ENCODE measurements around the gene OR56A3. TPM values are rescaled to one million over a fixed set of nuclear protein-coding genes. Genes with fewer than 3 reads are reported as not detected.

OR56A3 gene, protein sequence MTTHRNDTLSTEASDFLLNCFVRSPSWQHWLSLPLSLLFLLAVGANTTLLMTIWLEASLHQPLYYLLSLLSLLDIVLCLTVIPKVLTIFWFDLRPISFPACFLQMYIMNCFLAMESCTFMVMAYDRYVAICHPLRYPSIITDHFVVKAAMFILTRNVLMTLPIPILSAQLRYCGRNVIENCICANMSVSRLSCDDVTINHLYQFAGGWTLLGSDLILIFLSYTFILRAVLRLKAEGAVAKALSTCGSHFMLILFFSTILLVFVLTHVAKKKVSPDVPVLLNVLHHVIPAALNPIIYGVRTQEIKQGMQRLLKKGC
- total RNA-seq: not detected

DNA sequence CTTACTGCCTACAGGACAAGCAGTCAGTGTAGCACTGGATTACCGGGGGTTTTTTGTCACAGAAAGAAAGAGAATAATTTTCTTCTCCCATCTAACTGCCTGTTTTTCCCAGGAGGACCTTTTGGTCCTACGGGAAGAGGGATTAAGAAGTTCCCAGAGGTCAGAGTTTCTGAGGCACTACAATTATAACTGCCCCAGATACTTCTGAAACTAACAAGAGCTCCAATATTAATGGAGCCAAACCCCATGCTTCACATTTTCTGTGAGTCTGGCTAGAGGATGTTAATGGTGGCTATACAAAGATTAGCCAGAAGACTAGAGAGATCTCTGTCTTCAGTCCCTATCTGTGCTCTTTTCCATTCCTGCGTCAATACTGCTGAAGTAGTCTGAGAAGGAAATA is at the start of gene OR56A3:
Gene OR56A3, plus strand, starts transcription at position 301 of the 400 bp plus-strand sequence. CDS start 5,096 bp downstream, outside the sequence.
- Mint-ChIP-seq H3K27me3 (ENCODE audit: low read depth) (peaks cover 20% of the 10 kb centered on the region), H3K27ac (no peak within 1 kb of the TSS), H3K4me3 (no peak within 1 kb of the TSS), H3K36me3 (ENCODE audit: insufficient read depth in 2 of 2) (no peaks in the 10 kb centered on the region), H3K9me3 (no peaks in the 10 kb centered on the region), H3K4me1 (ENCODE audit: low read depth) (no peaks in the 10 kb centered on the region)
- DNase-seq (no peak), ATAC-seq (replicated peaks in 1 of 2) (no peak)

DNA sequence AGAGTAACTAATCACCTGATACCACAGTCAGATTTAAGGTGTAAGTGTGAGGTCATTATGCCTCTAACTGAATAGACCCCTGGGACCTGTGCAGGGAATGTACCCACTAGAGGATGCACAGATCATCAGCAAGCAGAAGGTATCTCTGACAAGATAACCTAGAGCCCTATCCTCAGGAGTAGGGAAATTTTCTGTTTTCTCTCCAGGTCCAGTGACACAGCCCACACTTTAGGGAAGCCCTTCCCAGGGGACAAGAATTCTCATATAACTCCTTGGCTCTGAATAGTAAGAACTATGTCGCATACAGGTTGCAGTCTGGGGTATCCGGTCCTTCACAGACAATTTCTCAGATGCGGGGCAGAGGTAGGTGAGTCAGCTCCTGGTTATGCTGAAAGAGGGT is 49.1 kb upstream of the OR56A3 start, which contains the start of gene OR52E5:
Gene OR52E5, plus strand, starts transcription at position 301 of the 400 bp plus-strand sequence. CDS start 7,569 bp downstream, outside the sequence.
- H3K27ac Mint-ChIP-seq: no peak within 1 kb of the TSS
- DNase-seq: no peak
- H3K36me3 Mint-ChIP-seq (ENCODE audit: insufficient read depth in 2 of 2): no peaks in the 10 kb centered on the region
- no peak within 1 kb of the TSS for H3K4me3 Mint-ChIP-seq
- peaks cover 2% of the 10 kb centered on the region for H3K27me3 Mint-ChIP-seq (ENCODE audit: low read depth)
- no peaks in the 10 kb centered on the region for H3K9me3 Mint-ChIP-seq
- no peaks in the 10 kb centered on the region for H3K4me1 Mint-ChIP-seq (ENCODE audit: low read depth)
- ATAC-seq (replicated peaks in 1 of 2): no peak

DNA sequence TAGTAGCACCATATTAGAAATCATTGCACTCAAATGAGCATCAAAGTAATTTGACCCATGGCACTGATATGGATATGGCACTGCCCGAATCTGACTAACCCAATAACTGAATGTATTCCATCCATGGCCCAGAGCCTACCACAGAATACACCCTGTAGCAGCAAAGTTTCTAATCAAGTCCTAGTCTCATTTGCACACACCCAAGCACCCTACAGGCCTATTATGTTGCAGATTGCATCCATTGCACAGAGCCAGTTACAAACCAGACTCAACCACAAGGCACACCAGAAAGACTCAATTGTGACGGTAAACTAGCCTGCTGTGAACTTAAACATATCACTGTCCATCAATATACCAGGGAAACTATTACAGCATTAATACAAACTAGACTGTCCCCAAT is 42.5 kb upstream of the OR56A3 start:
- H3K36me3 Mint-ChIP-seq (ENCODE audit: insufficient read depth in 2 of 2): no peaks in the 10 kb centered on the region
- ATAC-seq (replicated peaks in 1 of 2) (no peak), DNase-seq (no peak)
- H3K9me3 Mint-ChIP-seq: no peaks in the 10 kb centered on the region
- H3K27ac Mint-ChIP-seq: no peak overlapping the region
- no peaks in the 10 kb centered on the region for H3K27me3 Mint-ChIP-seq (ENCODE audit: low read depth)
- H3K4me3 Mint-ChIP-seq: no peak overlapping the region
- H3K4me1 Mint-ChIP-seq (ENCODE audit: low read depth): no peaks in the 10 kb centered on the region

DNA sequence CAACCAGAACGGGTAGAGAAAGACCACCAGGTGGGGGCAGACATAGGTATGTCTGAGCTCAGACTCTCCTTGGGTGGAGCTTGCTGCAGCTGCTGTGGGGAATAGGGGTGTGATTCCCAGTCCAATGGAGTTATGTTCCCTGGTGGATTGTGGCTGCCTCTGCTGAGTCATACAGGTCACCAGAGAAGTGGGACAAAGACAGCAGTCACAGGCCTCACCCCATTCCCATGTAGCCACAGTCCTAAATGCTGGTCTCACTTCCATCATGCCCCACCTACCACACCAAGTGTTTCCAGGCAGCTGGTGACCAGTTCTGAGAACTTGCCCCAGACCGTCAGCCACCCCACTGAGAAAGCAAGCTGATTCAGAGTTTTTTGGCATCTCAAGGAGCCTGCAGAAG is 31.5 kb upstream of the OR56A3 start:
- no peak overlapping the region for H3K27ac Mint-ChIP-seq
- ATAC-seq (replicated peaks in 1 of 2): no peak
- peaks cover 2 to 3% of the 10 kb centered on the region in 2 donors for H3K9me3 Mint-ChIP-seq
- H3K27me3 Mint-ChIP-seq (ENCODE audit: low read depth): peaks cover 5% of the 10 kb centered on the region
- no peaks in the 10 kb centered on the region for H3K4me1 Mint-ChIP-seq (ENCODE audit: low read depth)
- no peak overlapping the region for H3K4me3 Mint-ChIP-seq
- no peaks in the 10 kb centered on the region for H3K36me3 Mint-ChIP-seq (ENCODE audit: insufficient read depth in 2 of 2)
- no peak for DNase-seq

DNA sequence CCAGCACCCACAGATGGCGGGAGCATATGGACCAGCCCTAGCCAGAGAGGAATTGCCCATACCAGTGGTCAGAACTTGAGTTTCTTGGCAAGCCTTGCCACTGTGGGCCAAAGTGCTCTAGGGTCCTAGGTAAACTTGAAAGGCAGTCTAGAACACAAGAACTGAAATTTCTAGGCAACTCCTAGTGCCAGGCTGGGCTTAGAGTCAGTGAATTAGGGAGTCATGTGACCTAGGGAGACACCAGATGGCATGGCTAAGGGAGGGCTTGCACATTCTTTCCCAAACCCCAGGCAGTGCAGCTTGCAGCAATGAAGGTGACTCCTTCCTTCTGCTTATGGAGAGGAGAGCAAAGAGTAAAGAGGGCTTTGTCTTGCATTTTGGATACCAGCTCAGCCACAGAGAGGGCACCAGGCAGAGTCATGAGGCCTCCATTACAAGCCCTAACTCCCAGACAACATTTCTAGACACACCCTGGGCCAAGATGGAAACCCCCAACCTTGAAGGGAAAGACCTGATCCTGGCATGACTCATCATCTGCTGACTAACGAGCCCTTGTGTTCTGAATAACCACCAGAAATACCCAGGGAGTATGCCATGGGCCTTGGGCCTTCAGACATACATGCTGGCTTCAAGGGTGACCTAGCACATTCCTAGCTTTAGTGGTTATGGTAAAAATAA is 19.2 kb upstream of the OR56A3 start:
- no peaks in the 10 kb centered on the region for H3K27me3 Mint-ChIP-seq (ENCODE audit: low read depth)
- peak; percentile 56 to 59 for DNase-seq
- H3K36me3 Mint-ChIP-seq (ENCODE audit: insufficient read depth in 2 of 2): peaks cover 0 to 2% of the 10 kb centered on the region in 2 donors
- H3K4me3 Mint-ChIP-seq: no peak overlapping the region
- peak; percentile 94 to 97 for ATAC-seq (replicated peaks in 1 of 2)
- H3K9me3 Mint-ChIP-seq: peaks cover 5 to 9% of the 10 kb centered on the region in 2 donors
- no peaks in the 10 kb centered on the region for H3K4me1 Mint-ChIP-seq (ENCODE audit: low read depth)
- H3K27ac Mint-ChIP-seq: no peak overlapping the region

DNA sequence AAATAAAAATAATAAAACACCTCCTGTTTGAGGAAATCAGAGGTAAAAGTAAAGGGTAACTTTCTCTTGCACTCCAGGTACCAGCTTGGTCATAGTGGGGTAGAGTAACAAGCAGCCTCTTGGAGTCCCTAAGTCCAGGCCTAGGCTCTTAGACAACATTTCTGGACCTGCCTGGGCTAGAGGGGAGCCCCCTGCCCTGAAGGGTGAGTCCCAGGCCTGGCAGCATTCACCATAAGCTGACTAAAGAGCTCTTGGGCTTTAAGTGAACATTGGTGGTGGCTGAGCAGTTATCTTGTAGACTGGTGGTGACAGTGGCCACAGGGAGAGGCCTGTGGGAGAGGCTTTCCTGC is 18.6 kb upstream of the OR56A3 start:
- Mint-ChIP-seq H3K4me1 (ENCODE audit: low read depth) (no peaks in the 10 kb centered on the region), H3K36me3 (ENCODE audit: insufficient read depth in 2 of 2) (peaks cover 0 to 2% of the 10 kb centered on the region in 2 donors)
- ATAC-seq (replicated peaks in 1 of 2): peak; percentile 57 to 68

DNA sequence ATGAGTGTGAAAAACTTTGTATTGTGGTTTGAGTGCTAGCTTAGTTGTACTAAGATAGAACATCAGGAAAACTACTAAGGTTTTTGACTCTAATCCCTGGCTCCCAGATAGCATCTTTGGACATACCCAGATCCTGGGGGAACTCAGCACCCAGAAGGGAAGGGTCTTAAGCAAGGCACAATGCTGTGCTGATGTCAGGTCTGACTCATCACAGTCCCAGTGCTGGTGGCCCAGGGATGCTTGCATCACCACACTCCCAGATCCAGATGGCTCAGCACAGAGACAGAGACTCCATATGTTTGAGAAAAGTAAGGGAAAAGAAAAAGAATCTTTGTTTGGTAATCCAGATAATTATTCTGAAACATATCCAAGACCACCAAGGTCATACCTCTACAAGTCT is 18.3 kb upstream of the OR56A3 start:
- peak in 1 of 2 donors; percentile 10 for ATAC-seq (replicated peaks in 1 of 2)
- no peaks in the 10 kb centered on the region for H3K27me3 Mint-ChIP-seq (ENCODE audit: low read depth)
- H3K4me1 Mint-ChIP-seq (ENCODE audit: low read depth): no peaks in the 10 kb centered on the region
- peaks cover 2 to 3% of the 10 kb centered on the region in 2 donors for H3K36me3 Mint-ChIP-seq (ENCODE audit: insufficient read depth in 2 of 2)
- H3K4me3 Mint-ChIP-seq: no peak overlapping the region
- no peak for DNase-seq
- H3K9me3 Mint-ChIP-seq: peaks cover 7 to 8% of the 10 kb centered on the region in 2 donors
- no peak overlapping the region for H3K27ac Mint-ChIP-seq

More for the DNA sequence above, 18.6 kb upstream of the OR56A3 start:
- Mint-ChIP-seq H3K9me3 (peaks cover 6 to 12% of the 10 kb centered on the region in 2 donors), H3K27ac (no peak overlapping the region), H3K4me3 (no peak overlapping the region), H3K27me3 (ENCODE audit: low read depth) (no peaks in the 10 kb centered on the region)
- DNase-seq: peak in 1 of 2 donors; percentile 6

DNA sequence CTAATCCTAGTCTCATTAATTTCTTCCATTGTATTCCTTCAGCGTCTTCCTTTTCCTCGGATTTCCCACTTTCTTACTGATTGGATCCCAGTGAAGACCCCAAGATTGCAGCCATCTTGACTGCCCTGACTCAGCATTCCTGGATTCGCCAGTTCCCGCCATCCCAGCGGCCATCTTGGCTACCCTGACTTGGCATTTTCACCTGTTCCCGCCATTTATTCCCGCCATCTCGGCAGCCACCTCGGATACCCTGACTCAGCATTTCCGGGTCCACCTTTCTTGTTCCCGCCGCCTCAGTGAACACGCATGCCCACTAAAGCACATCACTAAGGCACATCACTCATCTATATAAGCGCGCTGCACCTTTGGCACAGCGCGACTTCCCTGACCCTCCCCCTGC is 13.8 kb upstream of the OR56A3 start:
- H3K9me3 Mint-ChIP-seq: peaks cover 7 to 10% of the 10 kb centered on the region in 2 donors
- no peak overlapping the region for H3K27ac Mint-ChIP-seq
- no peak overlapping the region for H3K4me3 Mint-ChIP-seq
- DNase-seq: no peak
- no peak for ATAC-seq (replicated peaks in 1 of 2)
- peaks cover 0 to 3% of the 10 kb centered on the region in 2 donors for H3K36me3 Mint-ChIP-seq (ENCODE audit: insufficient read depth in 2 of 2)
- no peaks in the 10 kb centered on the region for H3K4me1 Mint-ChIP-seq (ENCODE audit: low read depth)
- H3K27me3 Mint-ChIP-seq (ENCODE audit: low read depth): no peaks in the 10 kb centered on the region

DNA sequence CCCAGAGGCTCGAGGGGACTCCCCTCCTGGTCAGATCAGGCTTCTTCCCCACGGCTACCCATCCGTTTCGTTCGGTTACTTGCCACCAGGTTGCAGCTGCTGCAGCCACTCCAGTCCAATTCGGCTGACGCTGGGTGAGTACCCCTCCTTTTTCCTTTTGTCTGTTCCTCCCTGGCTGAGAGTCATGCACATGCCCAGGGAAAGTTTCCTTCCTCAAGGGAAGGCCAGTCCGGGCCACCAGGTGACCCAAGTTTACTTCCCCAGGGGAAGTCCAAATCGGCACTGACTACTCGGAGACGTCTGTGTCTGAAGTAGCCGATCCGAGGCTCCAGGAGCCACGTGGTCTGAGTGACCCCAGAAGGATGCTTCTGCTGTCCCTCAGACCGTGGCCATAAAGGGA is 13.2 kb upstream of the OR56A3 start:
- ATAC-seq (replicated peaks in 1 of 2) (no peak), DNase-seq (no peak)
- Mint-ChIP-seq H3K9me3 (peaks cover 7 to 10% of the 10 kb centered on the region in 2 donors), H3K27ac (no peak overlapping the region), H3K4me3 (no peak overlapping the region), H3K27me3 (ENCODE audit: low read depth) (no peaks in the 10 kb centered on the region), H3K4me1 (ENCODE audit: low read depth) (no peaks in the 10 kb centered on the region), H3K36me3 (ENCODE audit: insufficient read depth in 2 of 2) (peaks cover 0 to 3% of the 10 kb centered on the region in 2 donors)

DNA sequence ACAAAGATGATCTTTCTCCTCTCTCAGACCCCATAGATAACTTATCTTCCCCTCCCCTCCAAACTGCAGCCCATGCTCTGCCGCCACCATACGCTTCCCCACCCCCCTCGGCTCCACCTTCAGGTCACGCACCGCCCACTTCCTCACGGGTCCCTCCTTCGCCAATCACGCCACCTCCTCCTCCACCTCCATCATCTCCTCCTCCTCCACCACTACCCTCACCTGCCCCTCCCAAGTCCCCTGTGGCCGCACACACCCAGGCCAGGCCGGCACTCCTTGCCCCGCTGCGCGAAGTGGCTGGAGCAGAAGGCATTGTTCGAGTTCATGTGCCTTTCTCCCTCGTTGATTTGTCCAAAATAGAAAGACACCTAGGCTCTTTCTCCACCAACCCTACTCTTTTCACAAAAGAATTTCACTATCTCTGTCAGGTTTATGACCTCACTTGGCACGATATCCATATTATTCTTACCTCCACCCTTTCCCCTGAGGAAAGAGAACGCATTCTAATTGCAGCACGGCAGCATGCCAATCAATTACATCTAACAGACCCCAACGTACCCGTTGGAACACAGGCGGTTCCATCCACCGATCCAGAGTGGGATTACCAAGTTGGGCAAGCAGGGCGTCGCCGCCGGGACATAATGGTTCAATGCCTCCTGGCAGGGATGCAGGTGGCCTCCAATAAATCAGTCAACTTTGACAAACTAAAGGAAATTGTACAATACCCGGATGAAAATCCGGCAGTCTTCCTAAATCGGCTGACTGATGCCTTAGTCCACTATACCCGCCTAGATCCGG is 12.3 kb upstream of the OR56A3 start:
- peaks cover 6 to 7% of the 10 kb centered on the region in 2 donors for H3K9me3 Mint-ChIP-seq
- ATAC-seq (replicated peaks in 1 of 2): no peak
- no peak overlapping the region for H3K27ac Mint-ChIP-seq
- no peak overlapping the region for H3K4me3 Mint-ChIP-seq
- no peaks in the 10 kb centered on the region for H3K27me3 Mint-ChIP-seq (ENCODE audit: low read depth)
- no peaks in the 10 kb centered on the region for H3K4me1 Mint-ChIP-seq (ENCODE audit: low read depth)
- peaks cover 0 to 3% of the 10 kb centered on the region in 2 donors for H3K36me3 Mint-ChIP-seq (ENCODE audit: insufficient read depth in 2 of 2)
- DNase-seq: no peak

DNA sequence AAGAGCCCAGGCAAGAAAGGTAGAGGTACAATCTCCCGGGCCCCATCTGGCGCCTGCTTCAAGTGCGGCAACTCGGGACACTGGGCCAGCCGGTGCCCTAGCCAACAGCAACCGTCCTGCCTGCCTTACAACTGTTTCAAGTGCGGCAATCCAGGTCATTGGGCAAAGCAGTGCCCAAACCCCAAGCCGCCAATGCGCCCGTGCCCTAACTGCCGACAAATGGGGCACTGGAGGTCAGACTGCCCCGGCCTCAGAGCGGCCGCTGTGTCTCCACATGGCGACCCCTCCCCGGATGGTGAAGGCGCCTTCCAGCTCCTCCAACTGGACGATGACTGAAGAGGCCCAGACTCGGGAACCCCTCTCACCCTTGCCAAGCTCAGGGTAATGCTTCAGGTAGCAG is 11.4 kb upstream of the OR56A3 start:
- DNase-seq: no peak
- H3K27me3 Mint-ChIP-seq (ENCODE audit: low read depth): no peaks in the 10 kb centered on the region
- ATAC-seq (replicated peaks in 1 of 2): no peak
- H3K4me3 Mint-ChIP-seq: no peak overlapping the region
- no peak overlapping the region for H3K27ac Mint-ChIP-seq
- no peaks in the 10 kb centered on the region for H3K4me1 Mint-ChIP-seq (ENCODE audit: low read depth)
- H3K36me3 Mint-ChIP-seq (ENCODE audit: insufficient read depth in 2 of 2): peaks cover 0 to 3% of the 10 kb centered on the region in 2 donors
- peaks cover 6 to 7% of the 10 kb centered on the region in 2 donors for H3K9me3 Mint-ChIP-seq

DNA sequence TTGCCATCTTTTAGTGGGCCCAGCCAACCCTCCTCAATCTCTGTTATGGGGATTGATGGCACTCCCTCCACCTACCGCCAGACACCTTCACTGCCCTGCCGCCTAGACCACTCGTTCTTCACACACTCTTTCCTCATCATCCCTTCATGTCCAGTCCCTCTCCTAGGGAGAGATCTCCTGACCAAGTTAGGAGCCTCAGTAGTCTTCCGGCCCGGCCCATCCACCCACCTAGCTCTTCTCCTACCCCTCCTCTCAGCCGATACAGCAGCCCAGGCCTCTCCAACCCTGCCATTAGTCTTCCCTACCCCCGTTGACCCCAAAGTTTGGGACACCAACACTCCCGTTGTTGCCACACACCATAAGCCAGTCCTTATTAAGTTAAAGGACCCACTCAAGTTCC is 11.0 kb upstream of the OR56A3 start:
- Mint-ChIP-seq H3K27ac (no peak overlapping the region), H3K27me3 (ENCODE audit: low read depth) (no peaks in the 10 kb centered on the region), H3K36me3 (ENCODE audit: insufficient read depth in 2 of 2) (peaks cover 0 to 3% of the 10 kb centered on the region in 2 donors), H3K9me3 (peaks cover 5 to 7% of the 10 kb centered on the region in 2 donors), H3K4me1 (ENCODE audit: low read depth) (no peaks in the 10 kb centered on the region), H3K4me3 (no peak overlapping the region)
- DNase-seq (no peak), ATAC-seq (replicated peaks in 1 of 2) (no peak)

DNA sequence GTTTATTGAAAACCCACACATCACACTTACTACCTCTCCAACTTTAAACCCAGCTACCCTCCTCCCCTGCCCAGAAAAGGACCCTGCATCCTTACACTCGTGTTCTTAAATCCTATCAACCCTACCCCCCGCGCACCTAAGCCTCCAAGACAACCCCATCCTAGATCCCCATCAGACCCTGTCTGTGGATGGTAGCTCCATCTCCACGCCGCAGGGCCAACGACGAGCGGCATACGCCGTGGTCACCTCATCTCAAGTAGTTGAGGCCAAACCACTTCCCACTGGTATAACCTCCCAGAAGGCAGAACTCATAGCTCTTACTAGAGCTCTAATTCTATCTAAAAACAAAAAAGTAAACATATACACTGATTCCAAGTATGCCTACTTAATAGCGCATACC is 9.4 kb upstream of the OR56A3 start:
- ATAC-seq (replicated peaks in 1 of 2) (no peak), DNase-seq (no peak)
- peaks cover 0 to 3% of the 10 kb centered on the region in 2 donors for H3K36me3 Mint-ChIP-seq (ENCODE audit: insufficient read depth in 2 of 2)
- H3K4me3 Mint-ChIP-seq: no peak overlapping the region
- H3K4me1 Mint-ChIP-seq (ENCODE audit: low read depth): no peaks in the 10 kb centered on the region
- peaks cover 5 to 9% of the 10 kb centered on the region in 2 donors for H3K9me3 Mint-ChIP-seq
- H3K27me3 Mint-ChIP-seq (ENCODE audit: low read depth): no peaks in the 10 kb centered on the region
- H3K27ac Mint-ChIP-seq: no peak overlapping the region

Data from activated T-cell treated with anti-CD3 and anti-CD28 coated beads, Interleukin-2, amount 50 U/mL, for 72 hours (primary cell).